ENCODE data around the gene CEP290. TPM values are rescaled to one million over a fixed set of nuclear protein-coding genes. Genes with fewer than 3 reads are reported as not detected.

The CEP290 gene, protein sequence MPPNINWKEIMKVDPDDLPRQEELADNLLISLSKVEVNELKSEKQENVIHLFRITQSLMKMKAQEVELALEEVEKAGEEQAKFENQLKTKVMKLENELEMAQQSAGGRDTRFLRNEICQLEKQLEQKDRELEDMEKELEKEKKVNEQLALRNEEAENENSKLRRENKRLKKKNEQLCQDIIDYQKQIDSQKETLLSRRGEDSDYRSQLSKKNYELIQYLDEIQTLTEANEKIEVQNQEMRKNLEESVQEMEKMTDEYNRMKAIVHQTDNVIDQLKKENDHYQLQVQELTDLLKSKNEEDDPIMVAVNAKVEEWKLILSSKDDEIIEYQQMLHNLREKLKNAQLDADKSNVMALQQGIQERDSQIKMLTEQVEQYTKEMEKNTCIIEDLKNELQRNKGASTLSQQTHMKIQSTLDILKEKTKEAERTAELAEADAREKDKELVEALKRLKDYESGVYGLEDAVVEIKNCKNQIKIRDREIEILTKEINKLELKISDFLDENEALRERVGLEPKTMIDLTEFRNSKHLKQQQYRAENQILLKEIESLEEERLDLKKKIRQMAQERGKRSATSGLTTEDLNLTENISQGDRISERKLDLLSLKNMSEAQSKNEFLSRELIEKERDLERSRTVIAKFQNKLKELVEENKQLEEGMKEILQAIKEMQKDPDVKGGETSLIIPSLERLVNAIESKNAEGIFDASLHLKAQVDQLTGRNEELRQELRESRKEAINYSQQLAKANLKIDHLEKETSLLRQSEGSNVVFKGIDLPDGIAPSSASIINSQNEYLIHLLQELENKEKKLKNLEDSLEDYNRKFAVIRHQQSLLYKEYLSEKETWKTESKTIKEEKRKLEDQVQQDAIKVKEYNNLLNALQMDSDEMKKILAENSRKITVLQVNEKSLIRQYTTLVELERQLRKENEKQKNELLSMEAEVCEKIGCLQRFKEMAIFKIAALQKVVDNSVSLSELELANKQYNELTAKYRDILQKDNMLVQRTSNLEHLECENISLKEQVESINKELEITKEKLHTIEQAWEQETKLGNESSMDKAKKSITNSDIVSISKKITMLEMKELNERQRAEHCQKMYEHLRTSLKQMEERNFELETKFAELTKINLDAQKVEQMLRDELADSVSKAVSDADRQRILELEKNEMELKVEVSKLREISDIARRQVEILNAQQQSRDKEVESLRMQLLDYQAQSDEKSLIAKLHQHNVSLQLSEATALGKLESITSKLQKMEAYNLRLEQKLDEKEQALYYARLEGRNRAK (N-terminal part only)
- total RNA-seq: 1 to 10 TPM; 8.5 to 9.7 TPM
- long read RNA-seq, partial matches to known transcripts: 3 of 3 reads
- long read RNA-seq, other reads (novel, unspliced or antisense): 0 of 3 reads

- peak; percentile 95 to 98 for DNase-seq
- intact Hi-C loops (cut with DNase I, micrococcal nuclease): no loop called here
- peak; percentile 94 for ATAC-seq
Observed at GRCh38 chr12:88141774-88142609, at the start of gene CEP290, which contains the start of gene TMTC3. TSS of gene CEP290 (minus strand) at chr12:88142088. CDS start at chr12:88141307, 781 bp downstream. TSS of gene TMTC3 (plus strand) at chr12:88142307. CDS start at chr12:88148316, 6,009 bp downstream.

DNA sequence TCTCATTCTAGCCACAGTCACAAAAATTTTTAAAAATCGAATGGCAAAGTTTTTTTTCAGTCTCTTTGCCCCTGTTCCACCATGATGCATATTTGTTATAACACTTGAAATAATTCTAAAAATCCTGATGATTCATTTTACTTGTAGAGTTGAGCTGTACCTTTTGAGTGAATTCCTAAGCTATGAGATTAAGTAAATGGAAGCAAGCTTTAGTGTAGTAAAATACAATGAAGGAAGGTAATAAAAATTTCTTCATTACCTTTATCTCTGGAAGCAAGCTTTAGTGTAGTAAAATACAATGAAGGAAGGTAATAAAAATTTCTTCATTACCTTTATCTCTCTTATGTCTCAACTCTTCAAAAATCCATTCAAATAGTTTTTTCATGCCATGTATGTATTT, 46.3 kb upstream of the CEP290 start:
- DNase-seq (no peak), ATAC-seq (peak; percentile 92)
- intact Hi-C loops (cut with DNase I, micrococcal nuclease): no loop called here

- intact Hi-C loops (cut with DNase I, micrococcal nuclease): no loop called here
Observed at GRCh38 chr12:88187571-88187970, 45.7 kb upstream of the CEP290 start.

DNA sequence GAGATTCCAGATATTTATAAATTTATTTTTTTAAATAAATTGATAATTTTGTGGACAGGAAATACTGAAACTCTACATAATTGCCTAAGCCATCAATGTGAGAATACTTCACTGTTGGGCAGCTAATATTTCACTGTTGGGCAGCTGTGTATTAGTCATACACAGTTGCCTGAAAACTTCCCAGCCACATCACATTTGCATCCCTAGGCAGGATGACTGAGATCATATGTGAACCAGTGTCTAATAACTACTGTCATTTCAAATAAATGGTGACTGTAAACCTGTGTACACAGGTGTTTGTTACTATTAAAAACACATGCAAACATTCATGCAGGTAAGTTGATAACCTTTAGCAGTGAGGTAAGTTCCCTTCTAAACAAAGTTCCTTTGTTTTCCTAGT, 44.1 kb upstream of the CEP290 start:
- DNase-seq: no peak
- no peak for ATAC-seq
- intact Hi-C loops (cut with DNase I, micrococcal nuclease): no loop called here

More at GRCh38 chr12:88187571-88187970, 45.7 kb upstream of the CEP290 start:
- DNase-seq (no peak), ATAC-seq (no peak)

- DNase-seq (no peak), ATAC-seq (no peak)
- intact Hi-C loops (cut with DNase I, micrococcal nuclease): no loop called here
Observed at GRCh38 chr12:88185279-88185678, 43.4 kb upstream of the CEP290 start.

- intact Hi-C loops (cut with DNase I, micrococcal nuclease): no loop called here
- DNase-seq (no peak), ATAC-seq (no peak)
Observed at GRCh38 chr12:88184196-88184595, 42.3 kb upstream of the CEP290 start.

DNA sequence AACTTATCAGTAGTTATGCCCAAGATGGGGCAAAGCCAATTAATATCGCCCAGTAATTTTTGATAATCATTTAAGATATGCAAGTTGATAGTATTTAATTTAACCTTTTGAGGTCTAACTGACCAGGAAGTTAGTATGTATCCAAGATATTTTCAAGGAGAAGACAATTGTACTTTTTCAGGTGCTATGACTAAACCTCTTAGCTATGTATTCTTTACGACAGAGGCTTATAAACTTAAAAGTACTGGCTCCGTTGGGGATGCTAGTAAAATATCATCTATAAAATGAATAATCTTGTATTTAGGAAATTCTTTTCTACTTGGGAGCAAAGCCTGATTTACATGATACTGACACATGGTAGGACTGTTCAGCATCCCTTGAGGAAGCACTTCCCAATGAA, 40.5 kb upstream of the CEP290 start:
- DNase-seq: no peak

GRCh38 chr12:88181881-88182280, 40.0 kb upstream of the CEP290 start:
- intact Hi-C loops (cut with DNase I, micrococcal nuclease): no loop called here
- no peak for ATAC-seq
- DNase-seq: no peak

More for the DNA sequence above, 40.5 kb upstream of the CEP290 start:
- intact Hi-C loops (cut with DNase I, micrococcal nuclease): no loop called here
- ATAC-seq: no peak

GRCh38 chr12:88179436-88180014, 37.6 kb upstream of the CEP290 start:
- ATAC-seq (no peak), DNase-seq (no peak)
- intact Hi-C loops (cut with DNase I, micrococcal nuclease): no loop called here

- ATAC-seq (no peak), DNase-seq (no peak)
- intact Hi-C loops (cut with DNase I, micrococcal nuclease): no loop called here
Observed at GRCh38 chr12:88175544-88175943, 33.7 kb upstream of the CEP290 start.

DNA sequence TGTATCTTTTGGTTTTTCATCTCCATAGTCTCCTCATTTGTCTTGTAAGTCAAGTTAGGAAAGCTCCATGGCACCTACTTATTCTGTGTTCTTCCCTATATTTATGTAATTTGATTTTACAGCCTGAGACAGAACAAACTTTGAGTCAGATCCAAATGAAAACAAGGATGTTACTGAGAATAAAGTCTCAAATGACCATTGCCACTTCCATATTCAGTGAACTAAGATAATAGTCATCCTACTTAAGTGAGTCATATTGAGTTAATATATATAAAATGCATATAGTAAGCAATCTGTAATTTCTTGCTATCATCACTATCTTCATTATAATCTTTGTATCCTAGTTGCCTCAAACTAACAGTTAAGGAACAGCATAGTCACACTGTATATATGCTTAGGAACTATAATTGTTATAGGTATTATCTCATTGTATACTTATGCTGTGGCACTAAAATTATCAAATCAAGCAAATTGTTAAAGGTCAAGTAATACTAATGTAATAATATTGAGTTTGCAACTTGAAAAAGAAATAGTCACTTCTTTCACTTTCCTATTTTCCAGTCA, 31.0 kb upstream of the CEP290 start:
- intact Hi-C loops (cut with DNase I, micrococcal nuclease): no loop called here
- ATAC-seq: no peak
- no peak for DNase-seq

DNA sequence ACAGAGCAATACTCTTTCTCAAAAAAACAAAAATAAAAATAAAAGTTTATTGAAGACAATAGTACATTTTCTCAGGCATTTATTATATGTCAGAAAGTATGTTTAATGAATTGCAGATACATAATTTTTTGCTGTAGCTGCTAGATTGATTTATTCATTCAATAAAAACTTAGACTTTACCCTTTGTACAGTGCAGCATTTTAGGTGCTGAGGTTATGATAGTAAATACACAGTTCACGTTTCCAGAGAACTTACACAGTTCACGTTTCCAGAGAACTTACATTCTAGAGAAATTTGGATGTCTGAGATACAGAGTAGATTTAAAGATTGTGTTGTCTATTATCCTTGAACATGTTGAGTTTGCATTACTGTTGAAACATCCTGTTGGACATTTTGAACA, 25.5 kb upstream of the CEP290 start:
- no peak for DNase-seq

DNA sequence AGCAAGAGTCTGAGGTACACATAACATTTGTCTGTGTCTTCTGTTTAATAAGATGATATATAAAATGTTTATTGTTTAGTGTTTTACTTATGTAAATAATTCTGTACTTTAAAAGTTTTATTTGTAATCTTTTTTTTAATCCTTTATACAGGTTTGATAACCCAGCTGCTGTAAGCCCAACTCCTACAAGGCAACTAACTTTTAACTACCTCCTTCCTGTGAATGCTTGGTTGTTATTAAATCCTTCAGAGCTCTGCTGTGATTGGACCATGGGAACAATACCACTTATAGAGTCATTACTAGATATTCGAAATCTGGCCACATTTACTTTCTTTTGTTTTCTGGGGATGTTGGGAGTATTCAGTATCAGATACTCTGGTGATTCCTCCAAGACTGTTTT, 24.3 kb upstream of the CEP290 start:
- no peak for DNase-seq
- intact Hi-C loops (cut with DNase I, micrococcal nuclease): no loop called here
- ATAC-seq: no peak

More for the DNA sequence above, 25.5 kb upstream of the CEP290 start:
- intact Hi-C loops (cut with DNase I, micrococcal nuclease): no loop called here
- peak; percentile 96 for ATAC-seq

- DNase-seq: no peak
- ATAC-seq: no peak
- intact Hi-C loops (cut with DNase I, micrococcal nuclease): no loop called here
Observed at GRCh38 chr12:88163371-88163770, 21.5 kb upstream of the CEP290 start.

- intact Hi-C loops (cut with DNase I, micrococcal nuclease): no loop called here
- DNase-seq (no peak), ATAC-seq (peak; percentile 98)
Observed at GRCh38 chr12:88156075-88156654, 14.3 kb upstream of the CEP290 start.

GRCh38 chr12:88153959-88154358, 12.1 kb upstream of the CEP290 start:
- intact Hi-C loops (cut with DNase I, micrococcal nuclease): no loop called here
- no peak for ATAC-seq

DNA sequence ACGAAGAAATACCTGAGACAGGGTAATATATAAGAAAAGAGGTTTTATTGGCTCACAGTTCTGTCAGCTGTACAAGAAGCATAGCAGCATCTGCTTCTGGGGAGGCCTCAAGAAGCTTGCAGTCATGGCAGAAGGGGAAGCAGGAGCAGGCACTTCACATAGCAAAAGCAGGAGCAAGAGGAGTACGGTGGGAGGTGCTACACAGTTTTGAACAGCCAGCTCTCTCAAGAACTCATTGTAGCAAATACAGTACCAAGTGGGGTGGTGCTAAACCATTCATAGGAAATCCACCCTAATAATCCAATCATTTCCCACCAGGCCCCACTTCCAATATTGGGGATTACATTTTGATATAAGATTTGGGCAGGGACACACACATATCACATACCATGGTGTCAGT, 8.2 kb upstream of the CEP290 start:
- intact Hi-C loops (cut with DNase I, micrococcal nuclease): no loop called here
- no peak for ATAC-seq
- DNase-seq: no peak

More at GRCh38 chr12:88153959-88154358, 12.1 kb upstream of the CEP290 start:
- no peak for DNase-seq

Data from left colon (tissue), 2 donors.